ENCODE data around the gene COX5A. TPM values are rescaled to one million over a fixed set of nuclear protein-coding genes. Genes with fewer than 3 reads are reported as not detected.
A peak's percentile ranks its signal among the peaks of the same experiment; 100 is the strongest.

COX5A gene
- total RNA-seq, 1 experiment from 2014 or later: 307 TPM

GRCh38 chr15:74977599-74977998 is 39.7 kb upstream of the COX5A start:
- H3K9ac ChIP-seq (ENCODE audit: low read length): no peak overlapping the region
- no peak for DNase-seq (ENCODE audit: low read depth, low spot score)
- ChIA-PET POLR2A (no interaction called here), CTCF (interaction anchor here (1.4 kb wide), 1 partner anchor 76 kb away, joined by 6 read pairs; no protein-coding TSS in a partner anchor), RAD21 (ENCODE audit: low non-redundant PET in 1 of 2, low total read pairs in 2 of 2, uncharacterized antibody in 2 of 2, unreplicated experiment in 2 of 2) (interaction anchor here in 1 of 2 experiments (0.6 kb wide), 1 partner anchor 343 kb away, joined by 3 read pairs; no protein-coding TSS in a partner anchor)
- H3K4me3 ChIP-seq (replicated peaks in 1 of 2; ENCODE audit: low read depth in 1 of 2, low read length in 2 of 2): no peak overlapping the region
- no peaks in the 10 kb centered on the region for H4K20me1 ChIP-seq (ENCODE audit: insufficient read depth)
- no peaks in the 10 kb centered on the region for H3K9me3 ChIP-seq (ENCODE audit: control insufficient read depth in 1 of 2, insufficient read depth in 1 of 2, low read depth in 1 of 2, low read length in 2 of 2)
- peaks cover 13 to 15% of the 10 kb centered on the region in 2 experiments for H3K4me1 ChIP-seq (ENCODE audit: control insufficient read depth in 1 of 2, insufficient read depth in 2 of 2, low read length in 2 of 2)
- no peak for ATAC-seq
- H3K4me2 ChIP-seq (ENCODE audit: low read length): peak overlapping the region; percentile 48; the same call in 1 of the 2 replicates
- no peaks in the 10 kb centered on the region for H3K9me2 ChIP-seq (ENCODE audit: insufficient read depth)
- no peaks in the 10 kb centered on the region for H3K27me3 ChIP-seq (ENCODE audit: insufficient read depth, low read length)
- no peak overlapping the region for H3K27ac ChIP-seq (ENCODE audit: low read depth, low read length)
- H2AFZ ChIP-seq (ENCODE audit: low read depth, low read length, poor library complexity, severe bottlenecking): no peak overlapping the region
- BruUV-seq (replicated peaks): no TSS peak
- H3K79me2 ChIP-seq (ENCODE audit: insufficient read depth, low read length): no peaks in the 10 kb centered on the region
- TF ChIP-seq MAX (IDR thresholded peaks at IDR 0.05) (no peak), CBX3 (IDR thresholded peaks at IDR 0.05; ENCODE audit: low read depth) (no peak), SIN3A (IDR thresholded peaks at IDR 0.05; ENCODE audit: low read depth) (no peak), ZBTB33 (IDR thresholded peaks at IDR 0.05; ENCODE audit: extremely low read depth, insufficient replicate concordance, low read length) (no peak), ZFX (IDR thresholded peaks at IDR 0.05) (no peak), CTCF (IDR thresholded peaks at IDR 0.05 in 2 of 3, conservative IDR thresholded peaks at IDR 0.05 in 1 of 3; ENCODE audit: borderline replicate concordance in 1 of 3, insufficient read depth in 1 of 3, low read depth in 2 of 3, low read length in 2 of 3) (no peak), EZH2phosphoT487 (IDR thresholded peaks at IDR 0.05; ENCODE audit: borderline replicate concordance) (no peak), TCF7L2 (IDR thresholded peaks at IDR 0.05; ENCODE audit: borderline replicate concordance, extremely low read depth, insufficient read depth, insufficient read length) (no peak), REST (IDR thresholded peaks at IDR 0.05; ENCODE audit: low read depth) (no peak), ELF1 (IDR thresholded peaks at IDR 0.05; ENCODE audit: borderline replicate concordance, low read depth) (no peak), EZH2 (IDR thresholded peaks at IDR 0.05) (no peak), RAD21 (IDR thresholded peaks at IDR 0.05; ENCODE audit: low read depth) (no peak), FOSL1 (IDR thresholded peaks at IDR 0.05; ENCODE audit: low read depth) (no peak), POLR2AphosphoS5 (IDR thresholded peaks at IDR 0.05; ENCODE audit: low read depth, low read length) (no peak), EGR1 (IDR thresholded peaks at IDR 0.05; ENCODE audit: low read depth) (no peak), SRF (IDR thresholded peaks at IDR 0.05; ENCODE audit: low read depth) (no peak), YY1 (IDR thresholded peaks at IDR 0.05; ENCODE audit: extremely low read depth, insufficient replicate concordance, low read depth, low read length) (no peak), ZNF274 (IDR thresholded peaks at IDR 0.05; ENCODE audit: low read depth, low read length) (no peak)
- no peaks in the 10 kb centered on the region for H3K36me3 ChIP-seq (ENCODE audit: control insufficient read depth in 1 of 2, insufficient read depth in 2 of 2, low read length in 2 of 2)
- intact Hi-C loops (cut with micrococcal nuclease): no loop called here
